IMR-90 (cell line): ENCODE measurements around the gene YIPF1. TPM values are rescaled to one million over a fixed set of nuclear protein-coding genes. Genes with fewer than 3 reads are reported as not detected.

ENCODE experiments used
- ATAC-seq: fragments of 200-7000 bp; cut with Tn5 transposase; 2 replicates; pipeline ENCODE4 v1.9.1; 2020; ENCODE audit warnings: low read depth, mild to moderate bottlenecking, moderate library complexity
- BruUV-seq: library from RNA; stranded (reverse); fragments of 400-500 nt; replicated peaks from 2 replicates; lab custom pipeline; 2021; lab: Mats Ljungman, UMichigan
- CTCF ChIA-PET: fragments of 300-600 bp; formaldehyde crosslinking; extraction: SDS; loops from one replicate; lab custom pipeline; 2021; ENCODE audit warnings: antibody characterized with exemption; lab: Yijun Ruan, JAX
- POLR2A ChIA-PET: fragments of 300-600 bp; sonication (Branson Sonifier 250); formaldehyde crosslinking; loops from one replicate; lab custom pipeline; 2022; ENCODE audit warnings: antibody characterized with exemption; ENCODE audit not compliant: unreplicated experiment; lab: Charles Lee
- DNase-seq: peaks from one replicate; pipeline ENCODE4 v3.0.0; 2013
- H2AFZ ChIP-seq: replicated peaks from 2 replicates; pipeline ENCODE3; 2013; ENCODE audit warnings: low read length, mild to moderate bottlenecking; ENCODE audit not compliant: poor library complexity
- H2AK5ac ChIP-seq: 2 replicates; pipeline ENCODE4 v1.6.1; 2013; ENCODE audit warnings: low read depth, low read length, inconsistent platforms
- H2AK9ac ChIP-seq: replicated peaks from 2 replicates; pipeline ENCODE3; 2013; ENCODE audit warnings: mild to moderate bottlenecking, low read depth, low read length, moderate library complexity; ENCODE audit not compliant: poor library complexity
- H2BK120ac ChIP-seq: 2 replicates; pipeline ENCODE4 v1.6.1; 2013; ENCODE audit warnings: low read depth, low read length, inconsistent platforms
- H2BK15ac ChIP-seq: 3 replicates; pipeline ENCODE4 v1.6.1; 2013; ENCODE audit warnings: low read depth, low read length, inconsistent platforms
- H2BK20ac ChIP-seq: 2 replicates; pipeline ENCODE4 v1.6.1; 2013; ENCODE audit warnings: low read depth, mild to moderate bottlenecking, inconsistent platforms, low read length, moderate library complexity
- H2BK5ac ChIP-seq: 2 replicates; pipeline ENCODE4 v1.6.1; 2013; ENCODE audit warnings: mild to moderate bottlenecking, low read depth, low read length, inconsistent platforms; ENCODE audit not compliant: poor library complexity, severe bottlenecking
- H3K14ac ChIP-seq: replicated peaks from 2 replicates; pipeline ENCODE4 v1.6.1; 2013; ENCODE audit warnings: low read depth, low read length, inconsistent platforms
- H3K18ac ChIP-seq: 2 replicates; pipeline ENCODE4 v1.6.1; 2013; ENCODE audit warnings: low read depth, low read length, control low read depth
- H3K23ac ChIP-seq: 2 replicates; pipeline ENCODE4 v1.6.1; 2013; ENCODE audit warnings: low read depth, low read length, inconsistent platforms
- H3K27ac ChIP-seq: 2 replicates; pipeline ENCODE4 v1.5.1; 2013; ENCODE audit warnings: mild to moderate bottlenecking, control low read depth, low read length; ENCODE audit not compliant: insufficient read depth
- H3K27me3 ChIP-seq: 2 replicates; pipeline ENCODE4 v1.6.1; 2013; ENCODE audit warnings: low read length; ENCODE audit not compliant: control insufficient read depth, insufficient read depth
- H3K36me3 ChIP-seq: 2 replicates; pipeline ENCODE4 v1.6.1; 2013; ENCODE audit warnings: low read length, mixed read lengths; ENCODE audit not compliant: control insufficient read depth, insufficient read depth
- H3K4ac ChIP-seq: 2 replicates; pipeline ENCODE4 v1.6.1; 2013; ENCODE audit warnings: low read depth, low read length, inconsistent platforms
- H3K4me1 ChIP-seq: 2 replicates; pipeline ENCODE4 v1.6.1; 2013; ENCODE audit warnings: low read length, mixed read lengths; ENCODE audit not compliant: control insufficient read depth, insufficient read depth
- H3K4me2 ChIP-seq: 2 replicates; pipeline ENCODE4 v1.6.1; 2013; ENCODE audit warnings: low read depth, mild to moderate bottlenecking, control low read depth, low read length, moderate library complexity
- H3K4me3 ChIP-seq: 2 replicates; pipeline ENCODE4 v1.5.1; 2013; ENCODE audit warnings: low read depth, mild to moderate bottlenecking, control low read depth, low read length, moderate library complexity; ENCODE audit not compliant: insufficient read depth
- H3K56ac ChIP-seq: 2 replicates; pipeline ENCODE4 v1.6.1; 2013; ENCODE audit warnings: low read length, inconsistent platforms; ENCODE audit not compliant: insufficient read depth; ENCODE audit errors: extremely low read depth
- H3K79me1 ChIP-seq, 2 experiments: 2 replicates each; pipeline ENCODE4 v1.6.1; 2013; ENCODE audit warnings: low read length in 2 of 2, inconsistent platforms in 1 of 2, low read depth in 1 of 2
- H3K9ac ChIP-seq: 2 replicates; pipeline ENCODE4 v1.6.1; 2013; ENCODE audit warnings: low read depth, low read length, control low read depth
- H3K9me1 ChIP-seq: 2 replicates; pipeline ENCODE4 v1.6.1; 2013; ENCODE audit warnings: low read length, inconsistent platforms; ENCODE audit not compliant: insufficient read depth
- H3K9me3 ChIP-seq: 2 replicates; pipeline ENCODE4 v1.6.1; 2013; ENCODE audit warnings: low read length; ENCODE audit not compliant: control insufficient read depth, insufficient read depth
- H4K20me1 ChIP-seq: 2 replicates; pipeline ENCODE4 v1.6.1; 2013; ENCODE audit warnings: low read length, inconsistent platforms; ENCODE audit not compliant: insufficient read depth
- H4K5ac ChIP-seq: 2 replicates; pipeline ENCODE4 v1.6.1; 2013; ENCODE audit warnings: mild to moderate bottlenecking, low read depth, low read length, control low read depth
- H4K8ac ChIP-seq, 2 experiments: 2 replicates each; pipeline ENCODE4 v1.6.1; 2013; ENCODE audit warnings: low read depth in 2 of 2, low read length in 2 of 2, control low read depth in 1 of 2, inconsistent platforms in 1 of 2
- H4K91ac ChIP-seq: 2 replicates; pipeline ENCODE4 v1.6.1; 2013; ENCODE audit warnings: low read depth, low read length, inconsistent platforms; ENCODE audit not compliant: insufficient read depth
- CEBPB ChIP-seq: IDR thresholded peaks from 2 replicates; pipeline ENCODE4 v1.6.1; 2012; ENCODE audit warnings: low read depth, low read length, improper control_type of control experiment
- CHD1 ChIP-seq: IDR thresholded peaks from 2 replicates; pipeline ENCODE4 v1.6.1; 2012; ENCODE audit warnings: low read depth, low read length, improper control_type of control experiment
- FOS ChIP-seq: fragments of 150-350 bp; IDR thresholded peaks from 2 replicates; pipeline ENCODE4 v1.6.1; 2016; ENCODE audit warnings: low read depth, low read length
- MAFK ChIP-seq: IDR thresholded peaks from 2 replicates; pipeline ENCODE4 v1.6.1; 2012; ENCODE audit warnings: low read depth, low read length, improper control_type of control experiment
- MAZ ChIP-seq: IDR thresholded peaks from 2 replicates; pipeline ENCODE4 v1.6.1; 2012; ENCODE audit warnings: low read depth, mild to moderate bottlenecking, low read length, improper control_type of control experiment, moderate library complexity, borderline replicate concordance
- NFE2L2 ChIP-seq: fragments of 150-350 bp; IDR thresholded peaks from 2 replicates; pipeline ENCODE4 v1.6.1; 2016; ENCODE audit warnings: low read depth, mild to moderate bottlenecking, low read length
- POLR2A ChIP-seq: IDR thresholded peaks from 2 replicates; pipeline ENCODE4 v1.6.1; 2012; ENCODE audit warnings: mild to moderate bottlenecking, low read depth, low read length
- RCOR1 ChIP-seq: IDR thresholded peaks from 2 replicates; pipeline ENCODE4 v1.6.1; 2012; ENCODE audit warnings: mild to moderate bottlenecking, low read length, improper control_type of control experiment; ENCODE audit not compliant: insufficient replicate concordance
- RFX5 ChIP-seq: IDR thresholded peaks from 2 replicates; pipeline ENCODE4 v1.8.0; 2012; ENCODE audit warnings: low read depth, mild to moderate bottlenecking, low read length, moderate library complexity
- SMC3 ChIP-seq: fragments of 150-350 bp; IDR thresholded peaks from 2 replicates; pipeline ENCODE4 v1.6.1; 2016; ENCODE audit warnings: low read depth, mild to moderate bottlenecking, antibody characterized with exemption, low read length, moderate library complexity
- WGBS, 2 experiments: methylation state at CpG; one replicate each; pipeline versions ENCODE4 v1.1.5 to v1.1.7; 2013; ENCODE audit warnings: missing lambda C conversion rate in 2 of 2; ENCODE audit not compliant: insufficient read length in 1 of 2; ENCODE audit errors: extremely low coverage in 2 of 2; 5-methylcytosine and 5-hydroxymethylcytosine counted together
- dilution Hi-C: fragments of 300-500 bp; cut with HindIII; formaldehyde crosslinking; loops from one replicate; pipeline ENCODE4 v1.14.3; 2018; ENCODE audit warnings: low sequenced_read_pairs; ENCODE audit not compliant: unreplicated experiment
- in situ Hi-C: fragments of 300-500 bp; cut with MboI; formaldehyde crosslinking; loops from 3 replicates; pipeline ENCODE4 v1.14.3; 2019; ENCODE audit warnings: low sequenced_read_pairs, inconsistent platforms, mixed read lengths
- intact Hi-C: fragments of 100-400 bp; cut with micrococcal nuclease; formaldehyde crosslinking; loops from 2 replicates; pipeline ENCODE4 v1.10.0; 2022
- polyA plus RNA-seq, 3 experiments: library from polyadenylated mRNA; depleted of rRNA; stranded (reverse); fragments of >200 nt; gene quantifications; 2 replicates each; pipeline ENCODE4 v1.2.3, GENCODE V29; 2012; ENCODE audit warnings: low replicate concordance in 1 of 3
- total RNA-seq: library from RNA; depleted of rRNA; stranded (reverse); fragments of >200 nt; gene quantifications from 2 replicates; pipeline ENCODE4 v1.2.3, GENCODE V29; 2012
- TF ChIP-seq, protein P1 (sequence below): fragments of 150-350 bp; IDR thresholded peaks from 2 replicates; pipeline ENCODE4 v1.6.1; 2017; ENCODE audit warnings: mild to moderate bottlenecking, antibody characterized with exemption, low read length, low read depth
- TF ChIP-seq, protein P2 (sequence below): fragments of 150-350 bp; IDR thresholded peaks from 2 replicates; pipeline ENCODE4 v1.6.1; 2016; ENCODE audit warnings: low read depth, mild to moderate bottlenecking, low read length, moderate library complexity, borderline replicate concordance

Gene YIPF1
- total and polyA plus RNA-seq, 2 of the 4 experiments (the other 2 are of a cell fraction) = 23.7 to 35.3 TPM

DNA sequence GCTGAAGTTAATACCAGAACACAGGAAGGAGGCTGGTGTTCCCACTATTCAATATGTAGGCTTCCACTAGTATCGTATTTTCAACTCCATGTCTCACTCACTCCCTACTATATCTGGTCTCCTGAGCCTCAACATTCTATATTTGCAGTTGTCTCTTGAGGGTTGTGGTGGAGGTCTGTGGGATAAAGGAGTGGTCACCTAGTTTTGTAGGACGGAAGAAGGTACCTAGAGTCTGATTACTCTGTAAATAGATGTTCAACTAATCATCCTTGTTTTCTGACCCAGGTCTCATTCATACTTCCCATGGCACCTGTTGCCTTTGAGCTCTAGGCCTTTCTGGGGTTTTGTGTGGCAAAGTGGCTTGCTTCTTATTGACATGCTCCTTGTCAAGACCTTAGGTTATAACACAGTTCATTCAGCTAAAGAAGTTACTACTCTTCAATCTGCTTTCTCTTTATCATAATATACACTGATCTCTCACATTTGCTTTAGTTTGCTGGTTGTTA lies 37.8 kb upstream of the YIPF1 start:
- Histone ChIP-seq H2BK15ac (no peak overlapping the region), H3K23ac (no peak overlapping the region), H3K4ac (no peak overlapping the region), H2AFZ (no peak overlapping the region), H3K27me3 (no peaks in the 10 kb centered on the region), H3K36me3 (peaks cover 14% of the 10 kb centered on the region), H3K9me1 (peaks cover 6% of the 10 kb centered on the region; the same call in 1 of the 2 replicates), H3K4me3 (no peak overlapping the region), H3K18ac (no peak overlapping the region), H4K91ac (no peak overlapping the region), H3K14ac (no peak overlapping the region), H2BK120ac (no peak overlapping the region), H3K56ac (no peak overlapping the region), H4K20me1 (no peaks in the 10 kb centered on the region), H3K4me2 (no peak overlapping the region), H4K8ac (no peak overlapping the region), H2AK5ac (no peak overlapping the region), H2BK5ac (no peak overlapping the region), H3K4me1 (peaks cover 4% of the 10 kb centered on the region), H3K79me1 (peaks cover under 1 to 6% of the 10 kb centered on the region in 2 experiments; a peak in 1 of 4 replicates), H2AK9ac (no peak overlapping the region), H3K9ac (no peak overlapping the region), H4K5ac (no peak overlapping the region), H3K9me3 (peaks cover 5% of the 10 kb centered on the region), H3K27ac (no peak overlapping the region), H2BK20ac (no peak overlapping the region)
- dilution Hi-C loops = no loop called here
- no peak for TF ChIP-seq SMC3
- TF ChIP-seq FOS = no peak
- TF ChIP-seq, protein P1, sequence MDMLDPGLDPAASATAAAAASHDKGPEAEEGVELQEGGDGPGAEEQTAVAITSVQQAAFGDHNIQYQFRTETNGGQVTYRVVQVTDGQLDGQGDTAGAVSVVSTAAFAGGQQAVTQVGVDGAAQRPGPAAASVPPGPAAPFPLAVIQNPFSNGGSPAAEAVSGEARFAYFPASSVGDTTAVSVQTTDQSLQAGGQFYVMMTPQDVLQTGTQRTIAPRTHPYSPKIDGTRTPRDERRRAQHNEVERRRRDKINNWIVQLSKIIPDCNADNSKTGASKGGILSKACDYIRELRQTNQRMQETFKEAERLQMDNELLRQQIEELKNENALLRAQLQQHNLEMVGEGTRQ = no peak
- TF ChIP-seq, protein P2, sequence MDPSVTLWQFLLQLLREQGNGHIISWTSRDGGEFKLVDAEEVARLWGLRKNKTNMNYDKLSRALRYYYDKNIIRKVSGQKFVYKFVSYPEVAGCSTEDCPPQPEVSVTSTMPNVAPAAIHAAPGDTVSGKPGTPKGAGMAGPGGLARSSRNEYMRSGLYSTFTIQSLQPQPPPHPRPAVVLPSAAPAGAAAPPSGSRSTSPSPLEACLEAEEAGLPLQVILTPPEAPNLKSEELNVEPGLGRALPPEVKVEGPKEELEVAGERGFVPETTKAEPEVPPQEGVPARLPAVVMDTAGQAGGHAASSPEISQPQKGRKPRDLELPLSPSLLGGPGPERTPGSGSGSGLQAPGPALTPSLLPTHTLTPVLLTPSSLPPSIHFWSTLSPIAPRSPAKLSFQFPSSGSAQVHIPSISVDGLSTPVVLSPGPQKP = no peak
- TF ChIP-seq MAZ = no peak
- TF ChIP-seq NFE2L2 = no peak
- TF ChIP-seq RCOR1 = no peak
- no peak for TF ChIP-seq CEBPB
- no peak for TF ChIP-seq CHD1
- TF ChIP-seq MAFK = no peak
- TF ChIP-seq POLR2A = no peak
- TF ChIP-seq RFX5 = no peak
- intact Hi-C loops = no loop called here
- ChIA-PET CTCF (interaction anchor here (1.2 kb wide), 1 partner anchor 19 kb away, joined by 4 read pairs; the partner anchor contains the start of gene LRRC42), POLR2A (interaction anchor here (0.6 kb wide), 1 partner anchor 33 kb away, joined by 4 read pairs; the partner anchor contains the start of gene DIO1)
- no TSS peak for BruUV-seq
- in situ Hi-C loops = no loop called here
- no CpG with 5 or more reads among the region's 2 CpGs for WGBS, 2 experiments
- no peak for DNase-seq
- ATAC-seq = no peak
